ENCODE measurements around the gene SLC23A2. TPM values are rescaled to one million over a fixed set of nuclear protein-coding genes. Genes with fewer than 3 reads are reported as not detected.
"Not testable (repeated sequence)": the region's sequence is repeated elsewhere in the genome, so short reads cannot be mapped to it uniquely, and the experiment has no call there.

SLC23A2 gene
- total RNA-seq, 2 experiments from 2014 or later: 12.9 to 14.1 TPM

DNA sequence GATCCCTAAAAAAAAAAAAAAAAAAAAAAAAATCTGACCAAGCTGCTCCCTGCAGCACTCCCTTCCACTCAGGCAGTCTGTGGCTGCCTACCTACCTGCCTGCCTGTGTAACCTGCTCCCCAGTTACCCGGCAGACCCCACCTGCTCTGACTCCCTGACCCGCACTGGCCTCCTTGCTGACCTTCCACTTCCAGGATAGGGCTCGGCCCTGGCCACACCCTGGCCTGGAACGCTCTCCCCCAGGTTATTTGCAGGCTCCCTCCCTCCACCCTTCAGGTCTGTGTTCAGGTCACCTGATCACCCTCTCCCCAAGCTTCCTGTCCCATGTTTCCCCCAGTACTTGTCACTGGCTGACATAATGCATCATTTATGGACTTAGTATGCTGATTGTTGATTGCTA is 134.3 kb downstream of the SLC23A2 start:
- H3K4me3 Mint-ChIP-seq: no peak overlapping the region
- POLR2A ChIA-PET: no interaction called here
- H3K36me3 Mint-ChIP-seq (ENCODE audit: low read depth): peaks cover 7% of the 10 kb centered on the region
- no peak overlapping the region for H3K27ac Mint-ChIP-seq
- H3K9me3 Mint-ChIP-seq: no peaks in the 10 kb centered on the region
- DNase-seq: no peak
- H3K27me3 Mint-ChIP-seq: no peaks in the 10 kb centered on the region
- CTCF ChIA-PET: no interaction called here
- H3K4me1 Mint-ChIP-seq: peaks cover 14% of the 10 kb centered on the region

DNA sequence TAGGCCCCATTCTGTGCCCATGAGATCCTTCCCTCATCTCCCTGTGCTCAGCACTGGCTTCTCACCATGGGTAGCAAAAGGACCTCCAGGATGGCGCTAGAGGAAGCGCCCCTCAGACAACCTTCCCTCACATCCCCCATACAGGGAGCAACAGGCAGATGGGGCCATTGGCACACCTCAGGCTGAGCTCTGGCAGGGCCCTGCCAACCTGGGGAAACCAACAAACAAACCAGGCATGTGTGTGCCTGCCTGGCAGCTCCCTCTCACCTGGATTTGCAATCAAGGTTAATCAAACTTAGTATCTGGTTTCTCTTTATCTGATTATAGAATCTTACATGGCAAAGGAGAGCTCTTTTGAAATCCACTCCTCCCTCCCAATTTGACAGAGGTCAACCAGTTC is 134.9 kb downstream of the SLC23A2 start:
- Mint-ChIP-seq H3K36me3 (ENCODE audit: low read depth) (peaks cover 13% of the 10 kb centered on the region), H3K27me3 (no peaks in the 10 kb centered on the region), H3K4me1 (peaks cover 14% of the 10 kb centered on the region), H3K4me3 (no peak overlapping the region), H3K27ac (no peak overlapping the region), H3K9me3 (no peaks in the 10 kb centered on the region)
- CTCF ChIA-PET: no interaction called here
- DNase-seq: no peak
- POLR2A ChIA-PET: no interaction called here

DNA sequence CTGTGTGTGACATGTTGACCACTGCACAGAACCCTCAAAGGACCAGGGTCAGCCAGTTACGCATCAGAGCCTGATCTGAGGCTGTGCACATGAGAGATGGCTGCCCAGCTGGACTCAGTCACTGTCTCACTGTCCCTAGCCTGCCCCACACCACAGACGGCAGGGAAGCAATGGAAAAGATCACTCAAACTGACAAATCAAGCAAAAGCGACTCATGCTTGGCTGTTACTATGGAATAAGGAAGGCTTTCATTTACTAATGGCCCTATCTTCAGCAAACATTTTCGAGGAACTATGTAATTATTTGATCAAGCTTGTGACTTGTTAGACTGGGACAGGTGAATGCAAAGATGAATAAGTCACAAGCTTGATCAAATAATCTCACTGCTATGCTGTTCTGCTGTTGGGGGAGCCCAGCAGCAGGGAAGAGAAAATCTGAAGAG is 137.0 kb downstream of the SLC23A2 start:
- H3K9me3 Mint-ChIP-seq: no peaks in the 10 kb centered on the region
- DNase-seq: no peak
- peaks cover 20% of the 10 kb centered on the region for H3K36me3 Mint-ChIP-seq (ENCODE audit: low read depth)
- no peak overlapping the region for H3K4me3 Mint-ChIP-seq
- peaks cover 7% of the 10 kb centered on the region for H3K4me1 Mint-ChIP-seq
- H3K27me3 Mint-ChIP-seq: no peaks in the 10 kb centered on the region
- H3K27ac Mint-ChIP-seq: no peak overlapping the region
- CTCF ChIA-PET: no interaction called here
- POLR2A ChIA-PET: no interaction called here

DNA sequence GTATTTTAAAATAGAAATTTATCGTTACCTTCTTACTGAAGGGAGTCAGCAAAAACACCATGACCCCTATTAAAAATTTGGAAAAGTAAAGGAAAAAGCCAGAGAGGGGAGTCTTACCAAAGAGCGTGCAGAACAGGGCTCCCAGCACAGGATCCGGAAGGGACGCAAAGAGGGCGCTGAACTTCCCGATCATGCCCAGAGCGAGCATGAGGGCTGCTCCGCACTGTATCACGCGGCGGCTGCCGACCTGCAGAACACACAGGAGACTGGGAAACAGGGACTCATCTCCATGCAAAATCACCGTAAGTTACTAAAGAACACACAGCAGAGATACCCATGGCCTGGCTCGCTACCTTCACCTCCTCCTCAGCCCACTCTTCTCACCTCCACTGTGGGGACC is 138.6 kb downstream of the SLC23A2 start:
- Mint-ChIP-seq H3K27me3 (no peaks in the 10 kb centered on the region), H3K9me3 (no peaks in the 10 kb centered on the region), H3K4me3 (no peak overlapping the region), H3K27ac (no peak overlapping the region), H3K36me3 (ENCODE audit: low read depth) (peaks cover 28% of the 10 kb centered on the region), H3K4me1 (no peaks in the 10 kb centered on the region)
- POLR2A ChIA-PET: no interaction called here
- CTCF ChIA-PET: no interaction called here
- no peak for DNase-seq

DNA sequence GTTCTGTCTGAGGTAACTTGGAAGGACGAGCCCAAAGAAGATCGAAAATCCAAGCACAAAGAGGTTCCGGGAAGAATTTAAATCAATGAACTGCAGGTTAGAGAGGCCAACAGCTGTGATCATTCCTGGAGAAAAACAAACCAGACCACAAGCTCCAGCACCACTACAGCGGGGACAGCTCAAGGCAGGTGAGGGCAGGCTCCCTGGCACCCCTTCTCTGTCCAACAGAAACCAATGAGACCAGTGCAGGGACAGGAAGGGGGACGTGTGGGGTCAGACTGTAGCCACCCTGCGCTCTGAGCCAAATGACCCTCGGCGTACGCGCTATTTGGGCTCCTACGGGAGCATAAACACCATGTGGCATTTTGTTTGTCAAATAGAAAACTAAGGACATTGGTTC is 139.3 kb downstream of the SLC23A2 start:
- ChIA-PET POLR2A (no interaction called here), CTCF (no interaction called here)
- Mint-ChIP-seq H3K9me3 (no peaks in the 10 kb centered on the region), H3K27ac (no peak overlapping the region), H3K36me3 (ENCODE audit: low read depth) (peaks cover 28% of the 10 kb centered on the region), H3K4me3 (no peak overlapping the region), H3K27me3 (no peaks in the 10 kb centered on the region), H3K4me1 (no peaks in the 10 kb centered on the region)
- DNase-seq: no peak

DNA sequence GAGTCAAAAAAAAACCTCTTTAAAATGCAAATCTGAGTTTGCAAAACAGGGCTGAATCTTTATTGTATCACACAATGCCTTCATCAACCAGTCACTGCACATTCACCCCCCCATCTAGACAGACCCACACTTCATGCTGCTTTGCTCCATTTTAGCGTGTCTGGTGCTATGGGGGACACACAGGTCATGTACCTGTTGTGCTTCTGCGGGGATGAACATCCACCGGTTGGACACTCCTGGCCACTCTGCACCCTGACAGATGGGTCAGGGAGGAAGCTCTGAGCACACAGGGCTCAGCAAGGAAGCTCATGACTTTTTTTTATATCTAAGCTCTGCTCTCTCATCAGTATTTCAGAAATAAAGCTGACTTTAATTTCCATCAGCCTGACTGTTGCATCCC is 143.3 kb downstream of the SLC23A2 start:
- Mint-ChIP-seq H3K4me3 (no peak overlapping the region), H3K27me3 (no peaks in the 10 kb centered on the region), H3K9me3 (no peaks in the 10 kb centered on the region), H3K4me1 (no peaks in the 10 kb centered on the region), H3K27ac (no peak overlapping the region), H3K36me3 (ENCODE audit: low read depth) (peaks cover 44% of the 10 kb centered on the region)
- ChIA-PET CTCF (no interaction called here), POLR2A (no interaction called here)
- no peak for DNase-seq

DNA sequence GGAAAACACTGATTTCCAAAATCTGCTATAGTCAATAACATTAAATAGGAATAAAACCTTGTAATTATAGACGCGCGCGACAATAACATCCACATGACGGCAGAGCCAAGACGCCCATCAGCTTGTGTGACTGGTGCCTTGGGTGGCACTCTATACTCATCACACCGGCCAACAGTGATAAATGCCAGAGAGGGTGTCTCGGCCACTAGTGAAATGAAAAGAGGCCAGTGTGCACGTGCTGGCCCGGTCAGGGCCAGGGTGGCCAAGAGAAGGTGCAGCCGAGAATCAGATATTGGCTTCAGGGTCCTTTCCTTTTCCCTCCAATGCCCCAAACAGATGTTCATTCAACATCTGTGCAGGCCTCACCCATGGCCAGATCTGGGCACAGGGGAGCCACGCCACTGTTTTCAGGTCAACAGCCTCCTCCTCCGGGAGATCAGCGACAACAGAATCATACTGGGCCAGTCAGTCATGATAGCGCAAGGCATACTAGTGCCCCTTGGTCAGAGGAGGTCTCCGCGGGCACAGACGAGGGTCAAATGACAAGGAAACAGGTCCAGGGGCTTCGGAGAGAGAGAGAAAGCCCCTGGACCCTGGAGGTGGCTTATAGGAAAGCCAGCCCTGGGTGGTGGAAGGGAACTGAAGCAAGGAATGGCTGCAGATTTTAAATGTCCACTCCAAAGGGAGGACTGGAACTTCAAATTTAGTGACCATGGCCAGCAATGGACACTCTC is 145.1 kb downstream of the SLC23A2 start:
- H3K4me3 Mint-ChIP-seq: no peak overlapping the region
- DNase-seq: no peak
- POLR2A ChIA-PET: no interaction called here
- no peaks in the 10 kb centered on the region for H3K4me1 Mint-ChIP-seq
- no peaks in the 10 kb centered on the region for H3K9me3 Mint-ChIP-seq
- CTCF ChIA-PET: no interaction called here
- H3K27ac Mint-ChIP-seq: no peak overlapping the region
- H3K27me3 Mint-ChIP-seq: no peaks in the 10 kb centered on the region
- H3K36me3 Mint-ChIP-seq (ENCODE audit: low read depth): peaks cover 35% of the 10 kb centered on the region

DNA sequence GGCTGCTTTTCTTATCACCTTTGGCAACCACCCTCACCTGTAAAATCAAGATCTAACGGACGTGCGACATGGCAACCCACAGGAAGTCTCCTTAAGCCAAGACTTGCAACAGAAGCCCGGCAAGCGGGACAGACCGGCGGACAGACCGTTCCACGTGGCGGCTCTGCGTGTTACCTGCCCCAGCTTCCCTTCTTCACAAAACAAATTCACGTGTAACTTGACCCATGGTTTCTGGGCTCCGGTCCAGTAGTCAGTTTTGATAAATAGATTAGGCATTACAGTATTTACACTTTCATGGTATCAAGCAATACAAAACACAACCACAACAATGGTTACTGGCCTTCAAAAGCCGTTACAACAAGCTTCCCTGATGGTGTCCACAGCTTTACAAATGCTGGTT is 145.8 kb downstream of the SLC23A2 start:
- no peak overlapping the region for H3K4me3 Mint-ChIP-seq
- CTCF ChIA-PET: no interaction called here
- peaks cover 35% of the 10 kb centered on the region for H3K36me3 Mint-ChIP-seq (ENCODE audit: low read depth)
- no peaks in the 10 kb centered on the region for H3K4me1 Mint-ChIP-seq
- H3K27me3 Mint-ChIP-seq: no peaks in the 10 kb centered on the region
- DNase-seq: no peak
- H3K9me3 Mint-ChIP-seq: no peaks in the 10 kb centered on the region
- POLR2A ChIA-PET: no interaction called here
- H3K27ac Mint-ChIP-seq: no peak overlapping the region

DNA sequence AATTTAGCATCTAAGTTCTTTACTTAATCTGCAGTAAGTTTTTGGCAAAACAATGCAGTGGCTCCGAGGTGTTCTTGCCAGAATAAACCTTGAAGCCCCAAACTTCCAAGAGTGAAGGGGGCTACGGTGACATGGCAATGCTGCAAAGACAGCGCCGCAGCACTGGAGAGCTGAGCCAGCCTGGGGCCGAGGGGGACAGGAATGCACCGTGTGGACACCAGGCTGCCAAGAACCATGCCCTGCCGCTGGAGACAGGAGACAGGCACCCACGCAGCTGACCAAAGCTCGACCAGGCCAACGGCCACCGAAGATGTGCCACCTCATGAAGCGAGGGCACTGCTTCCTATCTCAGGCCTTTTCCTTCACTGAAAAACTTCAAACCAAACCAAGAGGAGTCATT is 146.2 kb downstream of the SLC23A2 start:
- Mint-ChIP-seq H3K27ac (no peak overlapping the region), H3K9me3 (no peaks in the 10 kb centered on the region), H3K4me3 (no peak overlapping the region), H3K27me3 (no peaks in the 10 kb centered on the region), H3K4me1 (no peaks in the 10 kb centered on the region), H3K36me3 (ENCODE audit: low read depth) (peaks cover 31% of the 10 kb centered on the region)
- ChIA-PET CTCF (no interaction called here), POLR2A (no interaction called here)
- no peak for DNase-seq

DNA sequence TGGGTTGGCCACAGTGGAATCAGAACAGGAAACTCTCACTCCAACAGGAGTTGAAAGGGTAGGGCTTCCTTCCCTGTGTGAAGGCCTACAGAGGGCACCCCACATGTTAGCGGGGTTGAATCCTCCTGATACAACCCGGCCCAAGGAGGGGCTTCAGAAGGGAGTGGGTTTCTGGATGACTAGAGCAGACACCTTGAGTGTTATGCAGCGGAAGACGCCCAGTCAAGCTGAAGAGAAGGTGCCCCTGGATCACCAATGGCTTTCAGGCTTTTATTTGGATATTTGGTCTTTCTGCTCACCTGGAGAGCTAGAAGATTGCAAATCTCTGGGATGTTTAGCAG is 146.8 kb downstream of the SLC23A2 start:
- H3K9me3 Mint-ChIP-seq: no peaks in the 10 kb centered on the region
- no peaks in the 10 kb centered on the region for H3K27me3 Mint-ChIP-seq
- H3K36me3 Mint-ChIP-seq (ENCODE audit: low read depth): peaks cover 31% of the 10 kb centered on the region
- no peak for DNase-seq
- CTCF ChIA-PET: no interaction called here
- POLR2A ChIA-PET: no interaction called here
- H3K4me1 Mint-ChIP-seq: no peaks in the 10 kb centered on the region
- no peak overlapping the region for H3K27ac Mint-ChIP-seq
- no peak overlapping the region for H3K4me3 Mint-ChIP-seq

DNA sequence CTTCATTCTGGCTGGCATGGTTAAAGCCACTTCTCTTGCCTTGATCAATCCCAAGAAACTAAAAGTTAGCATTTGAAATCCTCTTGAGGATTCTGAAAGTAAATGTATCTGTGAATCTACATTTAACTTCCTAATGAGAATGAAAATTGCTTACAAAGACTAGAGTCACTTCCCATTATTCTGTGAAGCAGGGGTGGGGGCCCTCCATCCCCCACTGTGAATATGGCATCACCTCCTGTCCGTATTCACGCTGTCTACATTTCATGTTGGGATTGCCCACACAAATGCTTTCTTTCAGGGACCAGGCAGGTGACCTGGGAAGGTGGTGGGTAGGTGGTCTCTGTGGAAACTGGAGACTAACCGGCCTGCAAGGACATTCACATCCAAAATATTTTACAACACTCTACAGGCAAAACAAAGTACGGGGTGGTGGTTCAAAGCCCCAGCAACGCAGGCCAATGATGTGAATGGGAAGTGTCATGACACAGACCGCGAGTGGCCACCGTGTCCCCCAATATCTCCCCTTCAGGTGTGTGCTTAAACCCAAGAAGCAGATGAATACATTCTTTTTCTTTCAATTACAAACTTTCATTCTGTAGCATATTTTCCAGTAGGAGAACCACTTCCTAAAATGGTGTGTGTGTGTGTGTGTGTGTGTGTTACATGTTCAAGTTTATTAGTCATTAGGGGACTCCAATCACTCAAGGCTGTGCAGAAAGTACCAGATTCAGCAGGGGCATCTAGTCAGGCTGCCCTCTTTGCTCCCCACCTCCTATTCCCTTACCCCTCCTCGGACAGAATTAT is 147.4 kb downstream of the SLC23A2 start:
- ChIA-PET CTCF (no interaction called here), POLR2A (no interaction called here)
- no peaks in the 10 kb centered on the region for H3K4me1 Mint-ChIP-seq
- H3K4me3 Mint-ChIP-seq: no peak overlapping the region
- no peak for DNase-seq
- H3K36me3 Mint-ChIP-seq (ENCODE audit: low read depth): peaks cover 31% of the 10 kb centered on the region
- no peaks in the 10 kb centered on the region for H3K27me3 Mint-ChIP-seq
- no peaks in the 10 kb centered on the region for H3K9me3 Mint-ChIP-seq
- no peak overlapping the region for H3K27ac Mint-ChIP-seq

DNA sequence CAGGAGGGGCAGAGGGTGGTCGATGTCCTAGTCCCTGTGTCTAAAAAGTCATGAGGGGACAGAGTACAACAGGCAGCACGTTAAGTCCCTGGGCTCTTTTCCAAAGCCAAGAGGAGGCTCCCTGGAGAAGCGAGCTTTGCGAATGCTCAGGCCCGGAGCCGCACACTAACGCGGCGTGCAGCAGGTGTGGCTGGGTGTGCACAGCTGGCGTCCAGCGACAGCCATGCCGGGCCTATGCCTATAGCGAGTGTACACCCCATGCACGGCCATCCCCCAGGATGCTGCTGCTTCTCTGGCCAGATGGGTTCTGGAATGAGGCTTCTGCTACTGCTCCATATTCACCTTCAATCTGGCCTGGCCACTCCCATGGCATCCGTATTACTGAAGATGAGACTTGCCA is 148.3 kb downstream of the SLC23A2 start:
- POLR2A ChIA-PET: no interaction called here
- Mint-ChIP-seq H3K36me3 (ENCODE audit: low read depth) (peaks cover 21% of the 10 kb centered on the region), H3K27me3 (no peaks in the 10 kb centered on the region), H3K4me3 (no peak overlapping the region), H3K9me3 (no peaks in the 10 kb centered on the region), H3K4me1 (no peaks in the 10 kb centered on the region), H3K27ac (no peak overlapping the region)
- no peak for DNase-seq
- CTCF ChIA-PET: no interaction called here

DNA sequence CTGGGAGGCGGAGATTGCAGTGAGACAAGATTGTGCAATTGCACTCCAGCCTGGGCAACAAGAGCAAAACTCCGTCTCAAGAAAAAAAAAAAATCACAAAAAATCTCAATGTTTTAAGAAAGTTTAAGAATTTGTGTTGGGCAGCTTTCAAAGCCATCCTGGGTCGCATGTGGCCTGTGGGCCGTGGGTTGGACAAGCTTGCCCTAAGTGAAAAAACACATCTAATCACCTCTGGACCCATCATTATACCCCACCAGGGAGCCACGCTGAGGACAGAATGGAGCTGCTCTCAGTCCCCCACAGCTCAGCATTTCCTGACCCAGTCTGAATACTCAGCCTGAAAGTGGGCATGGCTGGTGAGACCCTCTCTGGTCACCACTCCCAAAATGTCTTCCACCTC is 150.3 kb downstream of the SLC23A2 start:
- Mint-ChIP-seq H3K4me1 (no peaks in the 10 kb centered on the region), H3K36me3 (ENCODE audit: low read depth) (peaks cover 8% of the 10 kb centered on the region), H3K27ac (no peak overlapping the region), H3K4me3 (no peak overlapping the region), H3K9me3 (no peaks in the 10 kb centered on the region), H3K27me3 (peaks cover 1% of the 10 kb centered on the region)
- CTCF ChIA-PET: interaction anchor here (0.9 to 1.2 kb wide), 2 partner anchors 57 to 92 kb away, joined by 3 read pairs; no protein-coding TSS in a partner anchor
- POLR2A ChIA-PET: no interaction called here
- DNase-seq: no peak

DNA sequence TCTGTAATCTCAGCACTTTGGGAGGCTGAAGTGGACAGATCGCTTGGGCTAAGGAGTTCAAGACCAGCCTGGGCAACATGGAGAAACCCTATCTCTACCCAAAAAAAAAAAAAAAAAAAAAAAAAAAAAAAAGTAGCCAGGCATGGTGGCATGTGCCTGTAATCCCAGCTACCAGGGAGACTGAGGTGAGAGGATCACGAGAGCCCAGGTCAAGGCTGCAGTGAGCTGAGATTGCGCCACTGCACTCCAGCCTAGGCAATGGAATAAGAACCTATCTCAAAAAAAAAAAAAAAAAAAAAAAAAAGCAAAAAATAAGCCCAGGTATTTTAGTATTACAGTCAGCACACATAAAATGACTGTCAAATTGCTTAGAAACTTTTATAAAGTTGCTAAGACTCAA is 152.5 kb downstream of the SLC23A2 start:
- CTCF ChIA-PET; POLR2A ChIA-PET; H3K27ac Mint-ChIP-seq; H3K9me3 Mint-ChIP-seq; DNase-seq; H3K4me3 Mint-ChIP-seq; H3K36me3 Mint-ChIP-seq (ENCODE audit: low read depth); H3K27me3 Mint-ChIP-seq; H3K4me1 Mint-ChIP-seq: not testable (repeated sequence)

Measured in activated CD4-positive, alpha-beta memory T cell treated with anti-CD3 and anti-CD28 coated beads, Interleukin-2, amount 10 ng/mL, durations not matched to agents 7 days and 5 days (primary cell).